ENCODE results near the gene TBC1D22A. TPM values are rescaled to one million over a fixed set of nuclear protein-coding genes. Genes with fewer than 3 reads are reported as not detected.

Gene TBC1D22A
- total and polyA plus RNA-seq, 2 experiments from 2014 or later: 9.6 to 13.3 TPM

DNA sequence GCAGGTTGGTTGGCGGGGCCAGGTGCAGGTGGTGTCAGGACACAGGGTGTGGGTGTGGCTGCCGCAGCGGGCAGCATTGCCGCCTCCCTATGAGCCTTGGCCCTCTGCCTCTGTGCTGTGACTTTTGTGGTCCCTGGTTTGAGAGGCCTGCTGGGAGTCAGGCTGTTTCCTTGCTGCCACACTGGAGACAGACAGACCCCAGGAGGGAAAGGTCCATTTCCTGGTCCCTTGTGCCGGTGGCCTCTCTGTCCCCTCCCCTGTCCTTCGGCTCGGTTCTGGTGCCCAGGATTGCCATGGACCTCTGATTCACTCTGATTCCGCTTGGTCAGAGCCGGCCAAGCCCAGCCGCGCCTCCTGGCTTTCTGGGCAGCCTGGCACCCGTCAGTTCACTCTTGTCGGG, 196.9 kb downstream of the TBC1D22A start (continued):
- TF ChIP-seq, protein P1, sequence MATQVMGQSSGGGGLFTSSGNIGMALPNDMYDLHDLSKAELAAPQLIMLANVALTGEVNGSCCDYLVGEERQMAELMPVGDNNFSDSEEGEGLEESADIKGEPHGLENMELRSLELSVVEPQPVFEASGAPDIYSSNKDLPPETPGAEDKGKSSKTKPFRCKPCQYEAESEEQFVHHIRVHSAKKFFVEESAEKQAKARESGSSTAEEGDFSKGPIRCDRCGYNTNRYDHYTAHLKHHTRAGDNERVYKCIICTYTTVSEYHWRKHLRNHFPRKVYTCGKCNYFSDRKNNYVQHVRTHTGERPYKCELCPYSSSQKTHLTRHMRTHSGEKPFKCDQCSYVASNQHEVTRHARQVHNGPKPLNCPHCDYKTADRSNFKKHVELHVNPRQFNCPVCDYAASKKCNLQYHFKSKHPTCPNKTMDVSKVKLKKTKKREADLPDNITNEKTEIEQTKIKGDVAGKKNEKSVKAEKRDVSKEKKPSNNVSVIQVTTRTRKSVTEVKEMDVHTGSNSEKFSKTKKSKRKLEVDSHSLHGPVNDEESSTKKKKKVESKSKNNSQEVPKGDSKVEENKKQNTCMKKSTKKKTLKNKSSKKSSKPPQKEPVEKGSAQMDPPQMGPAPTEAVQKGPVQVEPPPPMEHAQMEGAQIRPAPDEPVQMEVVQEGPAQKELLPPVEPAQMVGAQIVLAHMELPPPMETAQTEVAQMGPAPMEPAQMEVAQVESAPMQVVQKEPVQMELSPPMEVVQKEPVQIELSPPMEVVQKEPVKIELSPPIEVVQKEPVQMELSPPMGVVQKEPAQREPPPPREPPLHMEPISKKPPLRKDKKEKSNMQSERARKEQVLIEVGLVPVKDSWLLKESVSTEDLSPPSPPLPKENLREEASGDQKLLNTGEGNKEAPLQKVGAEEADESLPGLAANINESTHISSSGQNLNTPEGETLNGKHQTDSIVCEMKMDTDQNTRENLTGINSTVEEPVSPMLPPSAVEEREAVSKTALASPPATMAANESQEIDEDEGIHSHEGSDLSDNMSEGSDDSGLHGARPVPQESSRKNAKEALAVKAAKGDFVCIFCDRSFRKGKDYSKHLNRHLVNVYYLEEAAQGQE (IDR thresholded peaks at IDR 0.05; ENCODE audit: unreplicated experiment): no peak

DNA sequence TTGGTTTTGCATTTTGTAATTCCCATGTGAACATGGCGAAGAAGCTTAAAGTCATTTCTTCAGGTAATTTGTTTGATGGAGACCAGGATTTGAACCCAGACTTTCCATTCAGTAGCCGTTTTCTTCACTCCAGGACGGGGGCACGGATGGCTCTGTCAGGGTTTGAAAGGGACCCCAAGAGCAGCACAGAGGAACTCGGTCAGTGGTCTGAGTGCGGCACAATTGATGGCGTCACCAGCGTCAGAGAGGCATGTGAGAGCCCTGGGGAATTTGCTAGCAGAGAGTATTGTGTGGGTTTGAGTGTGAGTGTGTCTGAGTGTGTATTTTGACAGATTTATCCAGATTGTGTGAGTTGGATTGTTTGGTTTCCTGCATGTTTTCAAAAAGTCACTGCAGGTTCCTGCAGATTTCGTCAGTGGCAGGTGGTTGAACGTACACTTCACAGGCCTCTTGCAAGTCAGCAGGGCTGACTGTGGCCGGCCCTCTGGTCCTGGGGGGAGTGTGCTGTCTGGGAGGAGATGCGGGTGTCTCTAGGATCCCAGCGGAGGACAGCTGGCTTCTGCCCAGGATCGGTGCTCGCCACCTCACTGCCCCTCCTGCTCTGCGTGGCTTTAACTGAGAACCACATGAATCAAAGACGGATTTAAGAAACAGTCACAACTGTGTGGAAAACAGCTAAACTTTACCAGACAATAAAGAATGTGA, 199.3 kb downstream of the TBC1D22A start:
- Histone ChIP-seq H3K27me3 (ENCODE audit: insufficient read depth) (no peaks in the 10 kb centered on the region), H3K4me1 (ENCODE audit: insufficient read depth) (peaks cover 6% of the 10 kb centered on the region; the same call in 1 of the 2 replicates), H3K4me3 (no peak overlapping the region), H3K79me2 (replicated peaks; ENCODE audit: insufficient read depth) (0 out of 2 replicates have a peak, but pooled peaks cover 3% of the 10 kb centered on the region), H4K20me1 (replicated peaks; ENCODE audit: insufficient read depth) (no peaks in the 10 kb centered on the region; the same call in 1 of the 2 replicates), H3K27ac (ENCODE audit: low read depth) (no peak overlapping the region; the same call in 1 of the 2 replicates), H3K4me2 (no peak overlapping the region), H3F3A (replicated peaks; ENCODE audit: low read depth) (no peaks in the 10 kb centered on the region), H3K36me3 (ENCODE audit: insufficient read depth) (no peaks in the 10 kb centered on the region), H3K9me2 (ENCODE audit: insufficient read depth) (no peaks in the 10 kb centered on the region), H2AFZ (no peak overlapping the region)
- Mint-ChIP-seq H3K4me1 (peaks cover 26% of the 10 kb centered on the region), H3K27me3 (ENCODE audit: insufficient read depth, low read depth, poor library complexity) (peaks cover 9% of the 10 kb centered on the region), H3K36me3 (ENCODE audit: low read depth) (no peaks in the 10 kb centered on the region), H3K4me3 (no peak overlapping the region), H3K27ac (no peak overlapping the region), H3K9me3 (no peaks in the 10 kb centered on the region; the same call in 2 of the 3 replicates)
- ATAC-seq (no peak), DNase-seq (ENCODE audit: low spot score) (no peak)
- TF ChIP-seq, protein P1 (IDR thresholded peaks at IDR 0.05; ENCODE audit: unreplicated experiment): no peak
- TF ChIP-seq EZH2 (IDR thresholded peaks at IDR 0.05; ENCODE audit: low read depth, unreplicated experiment) (no peak), JUNB (IDR thresholded peaks at IDR 0.05; ENCODE audit: unreplicated experiment) (no peak), STAT1 (IDR thresholded peaks at IDR 0.05; ENCODE audit: unreplicated experiment) (no peak), NANOG (IDR thresholded peaks at IDR 0.05; ENCODE audit: borderline replicate concordance) (no peak), CREB1 (CRISPR knock-in tag; IDR thresholded peaks at IDR 0.05; ENCODE audit: low read depth) (no peak), EZH2phosphoT487 (IDR thresholded peaks at IDR 0.05; ENCODE audit: unreplicated experiment) (no peak), POLR2AphosphoS5 (IDR thresholded peaks at IDR 0.05; ENCODE audit: low read depth) (no peak), ZNF331 (CRISPR knock-in tag; IDR thresholded peaks at IDR 0.05; ENCODE audit: low read depth) (no peak), ZNF114 (CRISPR knock-in tag; IDR thresholded peaks at IDR 0.05) (no peak)
- TF ChIP-seq, protein P2, sequence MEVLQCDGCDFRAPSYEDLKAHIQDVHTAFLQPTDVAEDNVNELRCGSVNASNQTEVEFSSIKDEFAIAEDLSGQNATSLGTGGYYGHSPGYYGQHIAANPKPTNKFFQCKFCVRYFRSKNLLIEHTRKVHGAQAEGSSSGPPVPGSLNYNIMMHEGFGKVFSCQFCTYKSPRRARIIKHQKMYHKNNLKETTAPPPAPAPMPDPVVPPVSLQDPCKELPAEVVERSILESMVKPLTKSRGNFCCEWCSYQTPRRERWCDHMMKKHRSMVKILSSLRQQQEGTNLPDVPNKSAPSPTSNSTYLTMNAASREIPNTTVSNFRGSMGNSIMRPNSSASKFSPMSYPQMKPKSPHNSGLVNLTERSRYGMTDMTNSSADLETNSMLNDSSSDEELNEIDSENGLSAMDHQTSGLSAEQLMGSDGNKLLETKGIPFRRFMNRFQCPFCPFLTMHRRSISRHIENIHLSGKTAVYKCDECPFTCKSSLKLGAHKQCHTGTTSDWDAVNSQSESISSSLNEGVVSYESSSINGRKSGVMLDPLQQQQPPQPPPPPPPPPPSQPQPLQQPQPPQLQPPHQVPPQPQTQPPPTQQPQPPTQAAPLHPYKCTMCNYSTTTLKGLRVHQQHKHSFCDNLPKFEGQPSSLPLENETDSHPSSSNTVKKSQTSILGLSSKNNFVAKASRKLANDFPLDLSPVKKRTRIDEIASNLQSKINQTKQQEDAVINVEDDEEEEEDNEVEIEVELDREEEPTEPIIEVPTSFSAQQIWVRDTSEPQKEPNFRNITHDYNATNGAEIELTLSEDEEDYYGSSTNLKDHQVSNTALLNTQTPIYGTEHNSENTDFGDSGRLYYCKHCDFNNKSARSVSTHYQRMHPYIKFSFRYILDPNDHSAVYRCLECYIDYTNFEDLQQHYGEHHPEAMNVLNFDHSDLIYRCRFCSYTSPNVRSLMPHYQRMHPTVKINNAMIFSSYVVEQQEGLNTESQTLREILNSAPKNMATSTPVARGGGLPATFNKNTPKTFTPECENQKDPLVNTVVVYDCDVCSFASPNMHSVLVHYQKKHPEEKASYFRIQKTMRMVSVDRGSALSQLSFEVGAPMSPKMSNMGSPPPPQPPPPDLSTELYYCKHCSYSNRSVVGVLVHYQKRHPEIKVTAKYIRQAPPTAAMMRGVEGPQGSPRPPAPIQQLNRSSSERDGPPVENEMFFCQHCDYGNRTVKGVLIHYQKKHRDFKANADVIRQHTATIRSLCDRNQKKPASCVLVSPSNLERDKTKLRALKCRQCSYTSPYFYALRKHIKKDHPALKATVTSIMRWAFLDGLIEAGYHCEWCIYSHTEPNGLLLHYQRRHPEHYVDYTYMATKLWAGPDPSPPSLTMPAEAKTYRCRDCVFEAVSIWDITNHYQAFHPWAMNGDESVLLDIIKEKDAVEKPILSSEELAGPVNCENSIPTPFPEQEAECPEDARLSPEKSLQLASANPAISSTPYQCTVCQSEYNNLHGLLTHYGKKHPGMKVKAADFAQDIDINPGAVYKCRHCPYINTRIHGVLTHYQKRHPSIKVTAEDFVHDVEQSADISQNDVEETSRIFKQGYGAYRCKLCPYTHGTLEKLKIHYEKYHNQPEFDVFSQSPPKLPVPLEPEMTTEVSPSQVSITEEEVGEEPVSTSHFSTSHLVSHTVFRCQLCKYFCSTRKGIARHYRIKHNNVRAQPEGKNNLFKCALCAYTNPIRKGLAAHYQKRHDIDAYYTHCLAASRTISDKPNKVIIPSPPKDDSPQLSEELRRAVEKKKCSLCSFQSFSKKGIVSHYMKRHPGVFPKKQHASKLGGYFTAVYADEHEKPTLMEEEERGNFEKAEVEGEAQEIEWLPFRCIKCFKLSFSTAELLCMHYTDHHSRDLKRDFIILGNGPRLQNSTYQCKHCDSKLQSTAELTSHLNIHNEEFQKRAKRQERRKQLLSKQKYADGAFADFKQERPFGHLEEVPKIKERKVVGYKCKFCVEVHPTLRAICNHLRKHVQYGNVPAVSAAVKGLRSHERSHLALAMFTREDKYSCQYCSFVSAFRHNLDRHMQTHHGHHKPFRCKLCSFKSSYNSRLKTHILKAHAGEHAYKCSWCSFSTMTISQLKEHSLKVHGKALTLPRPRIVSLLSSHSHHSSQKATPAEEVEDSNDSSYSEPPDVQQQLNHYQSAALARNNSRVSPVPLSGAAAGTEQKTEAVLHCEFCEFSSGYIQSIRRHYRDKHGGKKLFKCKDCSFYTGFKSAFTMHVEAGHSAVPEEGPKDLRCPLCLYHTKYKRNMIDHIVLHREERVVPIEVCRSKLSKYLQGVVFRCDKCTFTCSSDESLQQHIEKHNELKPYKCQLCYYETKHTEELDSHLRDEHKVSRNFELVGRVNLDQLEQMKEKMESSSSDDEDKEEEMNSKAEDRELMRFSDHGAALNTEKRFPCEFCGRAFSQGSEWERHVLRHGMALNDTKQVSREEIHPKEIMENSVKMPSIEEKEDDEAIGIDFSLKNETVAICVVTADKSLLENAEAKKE (CRISPR knock-in tag; IDR thresholded peaks at IDR 0.05): no peak
